Neural progenitor cell (in vitro differentiated cells): ENCODE data around the gene EIPR1. TPM values are rescaled to one million over a fixed set of nuclear protein-coding genes. Genes with fewer than 3 reads are reported as not detected.

Source experiments
- DNase-seq: peaks from one replicate; pipeline ENCODE4 v3.0.0-alpha.2; 2016; ENCODE audit warnings: low spot score
- H2AFZ ChIP-seq: fragments of 200-600 bp; sonication (generic); replicated peaks from 2 replicates; pipeline ENCODE4 v1.6.1; 2016; ENCODE audit warnings: antibody characterized with exemption
- H3F3A ChIP-seq: fragments of 200-600 bp; sonication (generic); 2 replicates; pipeline ENCODE4 v1.6.1; 2016; ENCODE audit warnings: antibody characterized with exemption, low read depth
- H3K27ac ChIP-seq: fragments of 200-600 bp; sonication (generic); 2 replicates; pipeline ENCODE4 v1.5.1; 2016; ENCODE audit warnings: mild to moderate bottlenecking
- H3K27me3 ChIP-seq: fragments of 200-600 bp; sonication (generic); 2 replicates; pipeline ENCODE4 v1.6.1; 2016; ENCODE audit warnings: mild to moderate bottlenecking, moderate library complexity
- H3K36me3 ChIP-seq: fragments of 200-600 bp; sonication (generic); 2 replicates; pipeline ENCODE4 v1.5.1; 2016
- H3K4me1 ChIP-seq: fragments of 200-600 bp; sonication (generic); 2 replicates; pipeline ENCODE4 v1.6.1; 2016; ENCODE audit warnings: mixed run types
- H3K4me2 ChIP-seq: fragments of 200-600 bp; sonication (generic); 2 replicates; pipeline ENCODE4 v1.6.1; 2016
- H3K4me3 ChIP-seq: fragments of 200-600 bp; sonication (generic); 2 replicates; pipeline ENCODE4 v1.5.1; 2016
- H3K79me2 ChIP-seq: fragments of 200-600 bp; sonication (generic); 2 replicates; pipeline ENCODE4 v1.6.1; 2016; ENCODE audit warnings: low read depth
- H3K9ac ChIP-seq: fragments of 200-600 bp; sonication (generic); 2 replicates; pipeline ENCODE4 v1.6.1; 2016
- H3K9me3 ChIP-seq: fragments of 200-600 bp; sonication (generic); 2 replicates; pipeline ENCODE4 v1.5.1; 2016; ENCODE audit warnings: low read depth
- H4K20me1 ChIP-seq: fragments of 200-600 bp; sonication (generic); 2 replicates; pipeline ENCODE4 v1.6.1; 2016; ENCODE audit warnings: low read depth
- H3K27ac Mint-ChIP-seq: 3 replicates; pipeline ENCODE4 v1.8.0; 2021; ENCODE audit warnings: mixed read lengths
- H3K27me3 Mint-ChIP-seq: 2 replicates; pipeline ENCODE4 v1.8.0; 2022; ENCODE audit warnings: low read depth, mild to moderate bottlenecking, inconsistent platforms, moderate library complexity, mixed read lengths; ENCODE audit not compliant: insufficient read depth
- H3K36me3 Mint-ChIP-seq: 3 replicates; pipeline ENCODE4 v1.8.0; 2021; ENCODE audit warnings: mixed read lengths
- H3K4me1 Mint-ChIP-seq: 3 replicates; pipeline ENCODE4 v1.8.0; 2021; ENCODE audit warnings: mixed read lengths
- H3K4me3 Mint-ChIP-seq: 3 replicates; pipeline ENCODE4 v1.8.0; 2021; ENCODE audit warnings: mild to moderate bottlenecking, moderate library complexity, mixed read lengths
- H3K9me3 Mint-ChIP-seq: 3 replicates; pipeline ENCODE4 v1.8.0; 2020; ENCODE audit warnings: mixed read lengths
- CTCF ChIP-seq: fragments of 200-600 bp; sonication (generic); IDR thresholded peaks from 2 replicates; pipeline ENCODE4 v1.5.1; 2017; ENCODE audit warnings: antibody characterized with exemption, mild to moderate bottlenecking
- EZH2 ChIP-seq: fragments of 200-600 bp; sonication (generic); IDR thresholded peaks from 2 replicates; pipeline ENCODE4 v1.6.1; 2017; ENCODE audit warnings: antibody characterized with exemption, mild to moderate bottlenecking, moderate library complexity
- EZH2phosphoT487 ChIP-seq: fragments of 200-600 bp; sonication (generic); IDR thresholded peaks from 2 replicates; pipeline ENCODE4 v1.6.1; 2017; ENCODE audit warnings: antibody characterized with exemption
- total RNA-seq: library from RNA; depleted of rRNA; stranded (reverse); fragments of >200 nt; gene quantifications from 2 replicates; pipeline ENCODE4 v1.2.3, GENCODE V29; 2015; ENCODE audit warnings: low replicate concordance

Gene EIPR1
- total RNA-seq, 1 donor from 2014 or later, result 57.1 TPM

- H3K4me1 Mint-ChIP-seq, result no peaks in the 10 kb centered on the region
- H3K27ac ChIP-seq, result no peak overlapping the region
- H3K36me3 Mint-ChIP-seq, result peaks cover 47% of the 10 kb centered on the region
- H3K9me3 ChIP-seq, result no peaks in the 10 kb centered on the region
- H3K4me3 ChIP-seq, result no peak overlapping the region
- no peak overlapping the region for H3K27ac Mint-ChIP-seq
- no peaks in the 10 kb centered on the region for H3K27me3 ChIP-seq
- TF ChIP-seq EZH2, result no peak
- TF ChIP-seq CTCF, result no peak
- TF ChIP-seq EZH2phosphoT487, result no peak
- H2AFZ ChIP-seq, result no peak overlapping the region
- no peak for DNase-seq
- no peak overlapping the region for H3K9ac ChIP-seq
- H3K4me1 ChIP-seq, result no peaks in the 10 kb centered on the region
- H3K36me3 ChIP-seq, result peaks cover 5% of the 10 kb centered on the region
- peaks cover 2% of the 10 kb centered on the region for H3K27me3 Mint-ChIP-seq
- peaks cover 2% of the 10 kb centered on the region for H4K20me1 ChIP-seq
- no peaks in the 10 kb centered on the region for H3F3A ChIP-seq
- H3K4me3 Mint-ChIP-seq, result no peak overlapping the region
- H3K4me2 ChIP-seq, result no peak overlapping the region
- H3K9me3 Mint-ChIP-seq, result peaks cover 10% of the 10 kb centered on the region
- H3K79me2 ChIP-seq, result peaks cover 10% of the 10 kb centered on the region
Observed at GRCh38 chr2:3390041-3390440, 12.4 kb upstream of the EIPR1 start.

- H3K27me3 Mint-ChIP-seq, result peaks cover 2% of the 10 kb centered on the region
- Histone ChIP-seq H2AFZ (no peak overlapping the region), H3K4me1 (no peaks in the 10 kb centered on the region), H3K9me3 (no peaks in the 10 kb centered on the region), H3K27me3 (no peaks in the 10 kb centered on the region), H3K9ac (no peak overlapping the region), H3K36me3 (no peaks in the 10 kb centered on the region), H4K20me1 (peaks cover 2% of the 10 kb centered on the region), H3K4me2 (no peak overlapping the region), H3K27ac (no peak overlapping the region), H3K79me2 (peaks cover 17% of the 10 kb centered on the region), H3F3A (no peaks in the 10 kb centered on the region), H3K4me3 (no peak overlapping the region)
- H3K4me1 Mint-ChIP-seq, result no peaks in the 10 kb centered on the region
- peaks cover 4% of the 10 kb centered on the region for H3K9me3 Mint-ChIP-seq
- no peak overlapping the region for H3K27ac Mint-ChIP-seq
- no peak for DNase-seq
- TF ChIP-seq EZH2phosphoT487, result no peak
- TF ChIP-seq EZH2, result no peak
- TF ChIP-seq CTCF, result no peak
- peaks cover 42% of the 10 kb centered on the region for H3K36me3 Mint-ChIP-seq
- no peak overlapping the region for H3K4me3 Mint-ChIP-seq
Observed at GRCh38 chr2:3389193-3389592, 11.6 kb upstream of the EIPR1 start.

GRCh38 chr2:3388412-3388738 lies 10.8 kb upstream of the EIPR1 start:
- Histone ChIP-seq H3K27ac (no peak overlapping the region), H3K27me3 (no peaks in the 10 kb centered on the region), H3K79me2 (peaks cover 22% of the 10 kb centered on the region), H3F3A (no peaks in the 10 kb centered on the region), H3K9me3 (no peaks in the 10 kb centered on the region), H3K4me3 (no peak overlapping the region), H3K9ac (no peak overlapping the region), H3K36me3 (no peaks in the 10 kb centered on the region), H2AFZ (no peak overlapping the region), H4K20me1 (peaks cover 2% of the 10 kb centered on the region), H3K4me2 (no peak overlapping the region), H3K4me1 (no peaks in the 10 kb centered on the region)
- Mint-ChIP-seq H3K9me3 (no peaks in the 10 kb centered on the region), H3K27me3 (peaks cover 2% of the 10 kb centered on the region), H3K27ac (no peak overlapping the region), H3K4me1 (no peaks in the 10 kb centered on the region), H3K4me3 (no peak overlapping the region), H3K36me3 (peaks cover 35% of the 10 kb centered on the region)
- TF ChIP-seq EZH2phosphoT487 (no peak), CTCF (no peak), EZH2 (no peak)
- DNase-seq, result no peak
